Embryonic facial prominence (tissue), 1 donor: Measurements from ENCODE around the gene TRMT1.
A peak's percentile ranks its signal among the peaks of the same experiment; 100 is the strongest.

Experiments used
- DNase-seq: peaks from one replicate; pipeline ENCODE4 v3.0.0-alpha.2; 2016; ENCODE audit errors: extremely low spot score

The TRMT1 gene

GRCh38 chr19:13122980-13123957, 6.7 kb upstream of the TRMT1 start:
- no peak for DNase-seq

- no peak for DNase-seq
Measured at GRCh38 chr19:13122275-13122878, 5.8 kb upstream of the TRMT1 start.

- no peak for DNase-seq
Measured at GRCh38 chr19:13121551-13122274, 5.2 kb upstream of the TRMT1 start.

- no peak for DNase-seq
Measured at GRCh38 chr19:13120817-13121216, 4.3 kb upstream of the TRMT1 start.

GRCh38 chr19:13120031-13120430, 3.5 kb upstream of the TRMT1 start:
- DNase-seq, result no peak

GRCh38 chr19:13119627-13120026, 3.1 kb upstream of the TRMT1 start:
- DNase-seq, result no peak

GRCh38 chr19:13118424-13119193, 2.1 kb upstream of the TRMT1 start:
- no peak for DNase-seq

- DNase-seq, result peak; percentile 89
Measured at GRCh38 chr19:13117772-13118423, 1.4 kb upstream of the TRMT1 start, which contains the start of gene NACC1. Gene NACC1, plus strand, starts transcription at chr19:13118264. Its CDS starts 16,944 bp downstream, at chr19:13135208.

GRCh38 chr19:13117176-13117771, 734 bp upstream of the TRMT1 start:
- DNase-seq, result no peak

- DNase-seq, result no peak
Measured at GRCh38 chr19:13115936-13116281, 631 bp downstream of the TRMT1 start.

- no peak for DNase-seq
Measured at GRCh38 chr19:13112555-13112954, 4.0 kb downstream of the TRMT1 start.

GRCh38 chr19:13110099-13110610, 6.4 kb downstream of the TRMT1 start:
- no peak for DNase-seq

GRCh38 chr19:13109361-13110098, 7.0 kb downstream of the TRMT1 start:
- DNase-seq, result no peak

- DNase-seq, result no peak
Measured at GRCh38 chr19:13104848-13105711, 11.5 kb downstream of the TRMT1 start.

- no peak for DNase-seq
Measured at GRCh38 chr19:13104360-13104847, 12.1 kb downstream of the TRMT1 start.

- DNase-seq, result no peak
Measured at GRCh38 chr19:13103581-13104359, 12.8 kb downstream of the TRMT1 start.

- no peak for DNase-seq
Measured at GRCh38 chr19:13102666-13103580, 13.6 kb downstream of the TRMT1 start, which contains the start of gene LYL1. Gene LYL1, minus strand, starts transcription at chr19:13102858. Its CDS starts 1,687 bp downstream, at chr19:13101171.
